HG03039 (cell line): Measurements from ENCODE around the gene PITPNB.

Source experiments
- ATAC-seq: cut with Tn5 transposase; IDR thresholded peaks from one replicate; pipeline ENCODE4 v1.9.1; 2021; ENCODE audit warnings: mild to moderate bottlenecking, moderate library complexity; ENCODE audit not compliant: unreplicated experiment

Gene PITPNB

DNA sequence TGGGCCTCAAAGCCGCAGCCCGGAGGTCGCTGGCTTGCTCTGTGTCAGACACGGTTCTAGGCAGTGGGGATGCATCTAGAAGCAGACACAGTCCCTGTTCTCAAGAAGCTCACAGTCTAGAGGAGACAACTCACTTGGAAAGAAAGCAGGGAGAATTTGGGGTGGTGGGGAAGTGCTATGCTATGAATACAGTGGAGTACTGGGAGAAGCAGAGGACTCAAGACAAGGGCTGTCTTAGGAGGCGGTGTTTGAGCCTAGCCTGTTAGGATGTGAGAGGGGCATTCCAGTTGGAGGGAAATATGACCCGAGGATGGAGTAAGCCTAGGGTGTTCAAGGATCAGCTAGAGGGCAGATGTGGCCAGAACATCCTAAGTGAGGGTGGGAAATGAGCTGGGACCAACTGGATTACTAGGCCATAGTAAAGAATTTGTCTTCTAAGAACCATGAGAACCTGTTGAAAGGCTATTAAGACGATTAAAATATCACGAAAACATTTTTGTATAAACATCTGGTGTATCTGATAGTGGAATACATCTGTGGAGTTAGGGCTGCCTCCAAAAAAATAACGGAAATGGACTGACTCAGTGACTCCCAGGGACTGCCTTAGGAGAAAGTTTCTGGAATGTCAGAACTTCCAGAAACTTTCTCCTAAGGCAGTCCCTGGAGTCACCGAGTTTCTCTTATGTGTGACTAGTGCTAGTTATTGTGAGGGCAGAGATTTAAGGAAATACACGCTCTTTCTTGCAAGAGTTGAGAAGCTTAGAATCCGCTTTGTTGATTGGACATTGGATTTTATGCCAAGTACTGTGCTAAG lies 1.1 kb upstream of the PITPNB start:
- peak; percentile 2 for ATAC-seq

DNA sequence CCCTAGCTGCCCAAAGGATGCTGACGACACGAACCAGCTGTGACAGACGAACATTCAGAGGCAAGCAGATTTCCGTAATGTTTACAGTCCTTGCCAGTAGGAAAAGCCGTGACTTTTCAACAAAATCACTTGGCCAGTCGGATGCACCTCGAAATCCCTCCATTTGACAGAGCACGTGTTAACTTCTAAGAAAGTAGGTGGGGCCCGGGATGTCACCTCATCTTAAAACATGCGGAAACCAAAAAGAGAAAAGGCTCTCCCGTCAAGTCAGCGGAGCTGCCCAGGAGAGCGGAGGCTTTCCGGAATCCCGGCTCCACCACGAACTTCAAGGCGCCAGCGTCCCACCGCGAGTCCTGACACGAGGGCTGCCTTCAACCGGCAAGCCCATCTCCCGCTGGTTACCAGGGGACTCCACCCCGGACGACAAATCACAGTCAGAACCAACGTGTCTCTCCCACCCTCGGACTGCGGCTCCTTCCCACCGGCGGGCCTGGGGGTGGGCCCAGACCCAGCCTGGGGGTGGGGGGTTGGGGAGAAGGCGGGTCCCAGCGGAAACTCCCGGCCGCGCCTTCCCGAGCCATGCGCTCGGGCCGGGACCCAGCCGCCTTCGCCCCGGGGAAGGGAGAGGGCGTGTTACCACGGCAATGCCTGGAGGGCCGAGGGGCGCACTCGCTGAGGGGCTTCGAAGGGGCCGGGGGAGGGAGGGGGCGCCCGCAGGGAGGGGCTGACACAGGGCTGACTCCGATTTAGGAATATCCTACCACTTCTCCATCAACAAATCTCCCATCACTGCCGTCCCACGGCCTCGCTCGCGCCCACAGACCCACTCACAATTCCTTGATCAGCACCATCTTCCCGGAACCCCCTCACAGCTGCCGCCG lies 475 bp downstream of the PITPNB start:
- peak; percentile 20 for ATAC-seq

DNA sequence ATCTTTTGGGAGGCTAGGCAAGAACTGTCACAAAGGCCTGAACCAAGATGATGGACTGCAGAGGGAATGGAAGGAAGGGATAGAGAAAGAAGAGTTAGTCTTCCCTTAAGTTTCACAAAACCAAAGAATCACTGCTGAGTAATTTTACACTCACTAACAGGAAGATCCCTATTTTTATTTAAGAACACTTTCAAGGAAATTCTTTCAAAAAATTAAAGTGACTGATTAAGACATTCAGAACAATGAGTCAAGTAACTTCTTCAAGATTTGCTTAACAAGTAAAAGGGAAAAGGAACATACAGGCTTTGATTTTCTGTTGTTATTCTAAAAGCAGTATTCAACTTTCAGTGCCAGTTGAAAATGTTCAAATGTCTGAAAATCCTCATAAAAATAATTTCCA lies 3.1 kb downstream of the PITPNB start:
- ATAC-seq = no peak

DNA sequence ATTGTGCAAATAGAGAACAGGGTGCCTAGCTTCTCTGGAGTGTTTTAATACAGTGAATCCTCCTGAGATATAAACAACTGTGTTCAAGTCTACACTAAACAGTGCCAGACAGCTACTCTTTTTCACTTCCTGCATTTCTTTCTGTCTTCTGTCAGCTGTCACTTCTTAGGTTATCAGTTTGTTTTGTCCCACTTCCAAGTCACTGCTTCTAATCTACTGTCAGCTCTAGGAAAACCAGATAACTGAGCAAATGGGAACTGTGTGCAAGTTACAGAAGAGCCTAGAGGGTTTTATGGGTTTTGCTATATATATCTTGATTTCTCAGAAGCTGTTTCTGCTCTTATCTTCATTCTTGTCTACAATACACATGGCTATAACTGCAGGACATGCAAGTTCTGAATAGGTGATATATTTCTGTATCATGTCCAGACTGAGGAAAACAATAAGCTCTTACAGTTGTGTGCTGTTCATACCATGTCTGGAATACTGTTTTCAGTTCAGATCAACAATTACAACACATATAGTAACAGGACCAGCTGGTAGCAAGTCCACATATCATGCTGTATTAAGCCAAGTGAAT lies 5.8 kb downstream of the PITPNB start:
- no peak for ATAC-seq

DNA sequence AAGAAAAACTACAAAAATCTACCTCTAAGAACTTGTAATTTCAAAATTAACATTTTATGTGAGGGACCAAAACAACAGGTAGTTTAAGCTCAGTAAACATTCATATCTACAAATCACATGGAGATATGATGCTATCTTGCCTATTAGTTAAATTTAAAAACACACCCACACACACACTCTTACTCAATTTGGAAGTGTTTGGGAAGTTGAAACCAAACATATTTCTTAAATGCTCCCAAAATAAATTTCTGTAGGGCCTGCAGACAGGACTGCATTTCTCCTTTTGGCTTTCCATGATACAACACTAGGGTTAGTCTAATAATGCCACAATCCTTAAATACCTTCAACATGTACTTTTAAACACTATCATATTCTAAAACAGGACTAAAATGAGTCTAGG lies 7.0 kb downstream of the PITPNB start:
- ATAC-seq = no peak

DNA sequence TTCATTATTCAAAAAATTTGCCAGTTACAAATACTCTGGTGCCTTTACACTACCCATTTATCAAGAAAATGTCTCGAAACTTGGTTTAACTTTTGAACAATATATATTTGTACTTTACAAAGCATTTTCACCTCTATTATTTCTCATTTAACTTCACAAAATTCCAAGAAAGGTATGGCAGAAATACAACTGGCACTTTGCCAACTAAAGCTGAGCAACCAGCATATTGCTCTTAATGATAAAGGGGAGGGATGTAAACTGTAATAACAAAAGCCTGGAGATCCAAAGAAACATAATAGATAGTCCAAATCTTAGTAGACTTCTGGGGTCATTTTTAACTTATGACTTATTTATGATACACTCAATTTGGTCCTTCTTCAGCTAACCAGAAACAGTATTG lies 7.7 kb downstream of the PITPNB start:
- ATAC-seq = no peak

DNA sequence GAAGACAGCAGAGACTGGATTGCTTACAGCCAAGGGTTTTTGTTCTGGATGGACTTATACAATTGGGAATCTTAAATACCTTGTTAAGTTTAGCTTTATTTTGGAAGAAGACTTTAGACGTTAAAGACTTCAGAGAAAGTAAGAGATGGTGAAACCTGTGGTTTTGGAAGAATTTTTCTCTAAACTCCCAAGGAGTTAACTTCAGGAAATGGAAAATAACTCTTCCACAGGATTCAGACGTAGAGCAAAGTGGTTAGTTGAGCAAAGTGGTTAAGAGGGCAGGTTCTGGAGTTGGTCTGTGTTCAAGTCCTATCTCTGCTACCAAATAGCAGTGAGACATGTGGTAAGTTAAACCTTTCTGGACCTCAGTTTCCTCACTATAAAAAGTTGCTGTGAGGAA lies 12.8 kb downstream of the PITPNB start:
- ATAC-seq = no peak

DNA sequence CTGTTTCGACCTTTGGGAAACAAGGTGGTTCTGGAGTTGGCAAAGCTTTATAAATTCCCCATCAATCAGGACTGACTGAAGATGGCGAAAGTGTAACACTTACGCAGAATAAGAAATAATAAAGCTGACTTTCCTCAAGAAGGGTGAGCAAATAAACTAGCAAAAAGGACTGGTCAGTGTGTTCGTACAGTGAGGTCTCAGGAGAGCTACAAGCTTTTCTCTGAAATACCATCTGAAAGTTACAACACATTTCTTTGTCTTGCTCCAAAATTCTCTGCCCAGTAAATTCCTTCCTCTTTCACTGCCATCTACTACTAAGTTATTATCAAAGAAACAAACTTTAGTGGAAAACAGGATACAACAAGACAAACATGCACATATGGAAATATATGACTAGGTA lies 13.4 kb downstream of the PITPNB start:
- no peak for ATAC-seq

DNA sequence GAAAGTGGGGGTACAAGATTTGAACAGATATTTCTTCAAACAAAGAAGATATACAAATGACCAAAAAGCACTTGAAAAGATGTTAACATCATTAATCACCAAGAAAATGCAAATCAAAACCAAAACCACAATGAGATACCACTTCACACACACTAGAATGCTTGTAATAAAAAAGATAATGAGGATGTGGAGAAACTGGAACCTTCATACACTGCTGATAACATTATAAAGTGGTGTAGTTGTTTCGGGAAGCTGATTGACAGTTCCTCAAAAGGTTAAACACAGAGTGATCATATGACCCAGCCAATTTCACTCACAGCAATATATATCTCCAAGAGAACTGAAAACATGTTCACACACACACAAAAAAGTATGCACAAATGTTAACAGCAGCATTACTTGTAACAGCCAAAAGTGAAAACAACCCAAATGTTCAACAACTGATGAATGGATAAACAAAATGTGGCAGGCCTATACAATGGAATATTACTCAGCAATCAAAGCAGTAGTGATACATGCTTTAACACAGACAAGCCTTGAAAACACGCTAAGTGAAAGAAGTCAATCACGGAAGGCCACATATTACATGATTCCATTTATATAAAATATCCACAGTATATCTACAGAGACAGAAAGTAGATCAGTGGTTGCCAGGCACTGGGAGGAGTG lies 15.1 kb downstream of the PITPNB start:
- no peak for ATAC-seq

DNA sequence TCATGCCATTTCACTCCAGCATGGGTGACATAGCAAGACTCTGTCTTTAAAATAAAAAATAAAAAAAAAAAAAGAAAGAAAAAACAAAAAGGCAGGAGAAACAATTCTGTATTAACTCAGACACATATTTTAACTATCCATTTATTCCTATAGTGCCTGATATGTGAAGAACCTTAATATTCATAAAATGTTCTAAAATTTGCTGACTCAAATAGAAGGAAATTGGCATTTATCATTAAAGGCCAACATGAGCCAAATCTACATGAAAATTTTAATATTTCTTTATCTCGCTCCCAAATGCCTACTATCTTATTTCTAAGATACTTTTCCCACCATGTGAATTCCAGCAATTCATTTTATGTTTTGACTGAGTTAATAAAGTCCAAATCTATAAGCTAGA lies 18.9 kb downstream of the PITPNB start:
- no peak for ATAC-seq

DNA sequence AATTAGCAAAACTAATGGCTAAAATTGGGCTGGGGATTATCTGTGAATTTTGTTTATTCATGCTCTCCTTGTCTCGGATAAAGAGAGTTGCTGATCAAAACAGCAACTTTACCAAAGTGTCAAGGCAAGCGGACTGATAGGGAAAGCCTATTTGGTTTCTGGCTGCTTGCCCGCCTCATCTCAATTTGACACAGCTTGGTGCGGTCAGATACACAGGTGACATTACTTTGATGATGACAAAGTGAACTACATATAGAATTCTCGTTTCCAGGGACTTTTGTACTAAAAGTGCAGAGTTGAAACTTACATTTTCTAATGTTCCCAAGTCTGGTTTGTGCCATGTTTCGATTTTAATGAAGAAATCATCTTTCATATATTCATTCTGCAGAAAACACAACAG lies 22.8 kb downstream of the PITPNB start:
- ATAC-seq = no peak

DNA sequence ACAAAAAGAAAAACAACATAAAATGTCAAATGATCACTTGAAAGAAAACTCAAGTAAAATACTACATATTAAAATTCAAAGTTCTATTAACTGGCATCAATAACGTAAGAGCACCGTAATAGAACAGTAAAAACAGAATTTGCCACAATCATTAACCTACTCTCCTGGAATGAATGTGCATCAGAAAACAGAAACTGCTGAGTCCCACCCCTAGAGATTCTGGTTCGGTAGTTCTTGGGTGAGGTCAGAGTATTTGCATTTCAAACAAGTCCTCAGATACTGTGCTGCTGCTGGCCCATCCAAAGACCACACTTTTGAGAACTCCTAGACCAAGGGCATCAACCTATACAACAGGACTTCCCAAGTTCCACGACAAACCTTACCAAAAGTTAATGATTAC lies 23.5 kb downstream of the PITPNB start:
- ATAC-seq = peak; percentile 70

DNA sequence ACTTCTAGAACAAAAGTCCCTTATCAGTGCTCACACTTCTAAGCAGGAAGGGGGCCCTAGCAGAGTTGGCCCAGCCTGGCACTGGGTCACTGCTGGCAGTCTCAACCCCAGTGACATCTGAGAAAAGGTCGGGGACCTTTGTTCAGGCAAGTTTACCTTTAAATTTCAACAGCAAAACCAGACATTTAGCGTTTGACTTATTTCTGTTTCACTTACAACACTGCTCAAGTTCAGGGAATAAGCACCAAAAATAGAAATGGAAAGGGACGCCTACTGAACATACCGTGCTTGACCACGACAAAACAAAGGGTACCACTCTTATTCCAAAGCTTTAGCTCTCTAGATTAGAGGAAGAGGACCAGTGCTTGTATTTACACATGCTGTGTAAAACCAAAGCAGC lies 26.2 kb downstream of the PITPNB start:
- ATAC-seq = no peak

DNA sequence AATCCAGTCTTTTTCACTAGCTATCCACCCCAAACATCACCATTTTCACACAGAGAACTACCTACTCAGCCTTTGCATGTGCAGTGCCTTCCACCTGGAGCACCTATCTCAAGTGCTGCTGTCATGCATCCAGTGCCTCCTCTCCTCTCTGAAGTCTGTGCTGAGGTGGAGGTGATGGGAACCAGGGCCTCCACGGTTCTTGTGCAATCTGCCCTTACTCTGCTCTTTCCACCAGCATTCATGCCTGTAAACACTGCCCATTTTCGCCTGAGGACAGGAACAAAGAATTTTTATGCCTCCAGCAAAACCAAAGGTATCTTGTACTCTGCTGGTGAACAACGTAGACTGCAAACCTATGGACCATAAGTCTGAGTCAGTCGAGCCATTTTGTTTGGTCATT lies 27.0 kb downstream of the PITPNB start:
- ATAC-seq = no peak

DNA sequence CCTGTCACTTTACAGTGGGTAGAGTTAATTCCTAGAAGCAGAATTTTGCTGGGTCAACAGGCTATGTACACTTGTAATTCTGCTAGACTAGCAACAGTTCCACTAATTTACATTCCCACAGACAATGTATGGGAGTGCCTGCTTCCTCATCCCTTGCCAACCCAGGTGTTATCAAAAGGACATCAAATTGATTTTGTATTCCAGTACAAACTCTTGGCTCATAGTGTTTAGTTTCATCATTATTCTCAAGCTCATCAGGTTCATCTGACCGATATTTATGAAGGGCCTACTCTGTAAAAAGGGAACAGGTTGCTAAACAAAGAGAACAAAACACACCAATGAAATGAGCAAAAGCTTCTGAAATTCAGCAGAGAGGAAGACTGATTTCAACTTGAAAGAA lies 30.7 kb downstream of the PITPNB start:
- ATAC-seq = no peak

DNA sequence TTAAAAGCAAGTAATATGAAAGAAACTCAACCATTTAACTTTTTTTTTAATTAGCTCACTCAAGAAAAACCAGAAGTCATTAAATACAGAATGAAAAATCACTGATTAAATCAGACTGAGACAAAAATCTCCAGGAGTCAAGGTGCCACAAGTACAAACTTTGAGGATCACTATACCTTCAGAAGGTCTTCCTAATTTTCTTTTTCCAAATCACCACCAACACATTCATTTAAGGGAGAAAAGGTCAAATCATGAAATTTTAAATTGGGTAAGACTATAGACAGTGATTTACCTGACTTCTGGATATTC lies 32.3 kb downstream of the PITPNB start:
- no peak for ATAC-seq

DNA sequence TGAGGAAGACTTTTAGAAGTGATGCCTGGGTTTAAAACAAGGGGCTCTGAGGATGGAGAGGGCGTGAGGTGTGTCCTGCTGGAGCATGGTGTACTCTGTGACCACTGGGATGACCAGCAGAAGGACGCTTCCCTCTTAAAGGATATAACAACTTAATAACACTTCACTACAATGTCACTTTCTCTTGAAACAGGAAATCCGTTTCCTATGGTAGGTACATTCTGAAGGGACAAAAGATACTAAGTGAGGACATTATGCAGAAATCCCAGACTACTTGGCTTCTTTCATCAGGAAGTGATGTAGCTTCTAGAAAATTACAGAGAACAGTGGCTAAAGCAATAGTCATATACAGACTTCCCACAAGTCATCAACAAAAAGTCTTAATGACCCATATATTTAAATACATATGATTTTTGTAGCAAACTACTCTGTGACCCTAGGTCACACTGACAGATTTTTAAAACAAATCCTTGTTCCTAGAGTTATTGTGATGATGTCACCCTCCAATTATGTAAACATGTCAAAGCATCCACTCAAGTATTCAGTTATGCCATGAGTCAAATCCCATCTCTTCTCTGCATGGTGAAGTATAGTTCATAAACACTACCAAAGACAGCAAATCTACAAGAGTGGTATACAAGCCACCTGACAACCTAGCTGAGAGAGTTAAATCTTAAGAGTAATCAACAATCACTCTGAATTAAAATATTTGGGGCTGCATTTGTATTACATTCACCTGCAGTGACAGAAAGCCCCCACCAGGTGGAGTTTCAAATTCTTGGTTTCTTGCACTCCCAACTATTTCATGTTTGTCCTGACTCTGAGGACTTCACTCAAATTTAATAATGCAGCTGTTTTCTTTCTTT lies 32.8 kb downstream of the PITPNB start:
- ATAC-seq = no peak

DNA sequence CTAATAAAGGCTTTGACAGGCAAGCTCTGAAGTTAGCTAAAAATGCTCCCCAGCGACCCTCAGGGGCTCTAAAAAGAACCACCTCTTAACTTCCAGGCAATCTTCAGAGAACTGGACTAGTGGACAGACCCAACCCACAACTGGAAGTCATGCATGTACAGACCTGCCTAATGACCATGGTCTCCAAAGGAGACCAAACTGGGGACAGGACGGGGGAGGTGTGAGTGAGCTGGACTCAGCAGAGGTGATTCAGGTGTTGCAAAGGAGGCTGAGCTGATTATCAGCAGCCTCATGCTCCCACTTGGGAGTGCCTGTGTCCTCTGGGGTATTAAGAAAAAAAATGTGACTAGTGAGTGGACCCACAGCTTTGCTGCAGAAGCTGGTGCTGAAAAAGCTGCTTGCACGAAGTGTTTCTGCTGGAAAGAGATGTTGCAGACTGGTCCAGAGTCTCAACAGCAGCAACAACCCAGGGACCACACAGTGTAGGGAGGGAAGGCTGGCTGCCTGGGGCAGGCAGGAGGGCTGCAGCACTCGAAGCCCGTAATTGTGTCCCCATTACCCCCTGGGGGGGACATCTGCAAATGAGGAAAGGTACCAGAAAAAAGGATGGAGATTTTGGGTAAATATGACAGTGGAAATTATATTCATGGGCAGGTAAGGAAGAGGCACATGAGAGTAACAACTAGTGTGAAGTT lies 35.3 kb downstream of the PITPNB start:
- ATAC-seq = no peak

DNA sequence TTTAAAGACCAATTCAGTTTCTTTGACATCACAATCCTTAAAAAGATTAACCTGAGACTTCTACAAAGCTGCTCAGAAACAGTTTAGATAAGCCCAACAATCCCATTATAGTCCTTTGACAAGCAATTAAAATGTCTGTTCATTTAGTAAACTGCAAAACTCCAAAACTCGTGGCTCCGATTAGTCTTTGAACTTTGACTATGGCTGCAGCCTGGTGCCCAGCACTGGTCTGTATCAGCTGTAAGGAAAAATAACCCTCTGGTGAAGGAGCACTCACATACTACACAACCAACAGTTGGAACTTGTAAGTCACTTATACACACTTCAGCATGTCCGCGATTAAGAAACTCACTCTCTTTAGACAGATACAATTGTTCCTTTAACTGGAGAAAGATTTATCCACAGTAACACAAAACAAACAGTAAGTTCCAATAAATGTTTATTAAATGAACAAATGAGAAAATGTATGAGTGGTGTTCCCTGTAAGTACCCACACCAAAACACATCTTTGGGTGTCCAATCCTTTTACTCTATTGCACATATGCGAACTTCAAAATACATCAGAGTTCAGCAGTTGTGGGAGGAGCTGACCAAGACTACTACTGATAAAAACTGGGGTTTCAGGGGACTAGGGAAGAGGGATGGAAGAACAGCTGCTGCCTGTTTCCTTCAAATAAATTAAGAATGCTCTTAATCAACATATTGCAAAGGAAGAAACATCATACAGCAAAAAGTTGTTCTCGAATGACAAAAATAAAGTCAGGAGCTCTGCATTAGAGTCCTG lies 36.4 kb downstream of the PITPNB start:
- no peak for ATAC-seq
